Subcutaneous adipose tissue (tissue), 4 donors: ENCODE data around the gene CDKN1A. TPM values are rescaled to one million over a fixed set of nuclear protein-coding genes. Genes with fewer than 3 reads are reported as not detected.

Experiments
- total RNA-seq, 4 donors: library from RNA; depleted of rRNA; stranded (reverse); fragments of >200 nt; gene quantifications; one replicate each; pipeline ENCODE4 v1.1.0, GENCODE V29; 2016
- TF ChIP-seq, protein P1 (sequence below): fragments of 450-650 bp; IDR thresholded peaks from one replicate; pipeline ENCODE4 v1.5.1; 2016; ENCODE audit warnings: low read depth, mild to moderate bottlenecking, control low read depth, antibody characterized with exemption, moderate library complexity

CDKN1A gene
- 100 to 1,000 TPM in 2 of 4 donors, 10 to 100 TPM in 2; 75.7 to 120 (median 104) TPM for total RNA-seq

DNA sequence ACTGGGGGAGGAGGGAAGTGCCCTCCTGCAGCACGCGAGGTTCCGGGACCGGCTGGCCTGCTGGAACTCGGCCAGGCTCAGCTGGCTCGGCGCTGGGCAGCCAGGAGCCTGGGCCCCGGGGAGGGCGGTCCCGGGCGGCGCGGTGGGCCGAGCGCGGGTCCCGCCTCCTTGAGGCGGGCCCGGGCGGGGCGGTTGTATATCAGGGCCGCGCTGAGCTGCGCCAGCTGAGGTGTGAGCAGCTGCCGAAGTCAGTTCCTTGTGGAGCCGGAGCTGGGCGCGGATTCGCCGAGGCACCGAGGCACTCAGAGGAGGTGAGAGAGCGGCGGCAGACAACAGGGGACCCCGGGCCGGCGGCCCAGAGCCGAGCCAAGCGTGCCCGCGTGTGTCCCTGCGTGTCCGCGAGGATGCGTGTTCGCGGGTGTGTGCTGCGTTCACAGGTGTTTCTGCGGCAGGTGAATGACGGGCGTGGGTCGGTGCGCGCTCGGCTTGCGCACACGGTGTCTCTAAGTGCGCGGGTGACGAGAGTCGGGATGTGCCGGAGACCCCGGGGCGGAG, at the start of gene CDKN1A:
TSS of gene CDKN1A (plus strand) at position 227 of the 555 bp plus-strand sequence. CDS start 5,388 bp downstream, outside the sequence.
- TF ChIP-seq, protein P1, sequence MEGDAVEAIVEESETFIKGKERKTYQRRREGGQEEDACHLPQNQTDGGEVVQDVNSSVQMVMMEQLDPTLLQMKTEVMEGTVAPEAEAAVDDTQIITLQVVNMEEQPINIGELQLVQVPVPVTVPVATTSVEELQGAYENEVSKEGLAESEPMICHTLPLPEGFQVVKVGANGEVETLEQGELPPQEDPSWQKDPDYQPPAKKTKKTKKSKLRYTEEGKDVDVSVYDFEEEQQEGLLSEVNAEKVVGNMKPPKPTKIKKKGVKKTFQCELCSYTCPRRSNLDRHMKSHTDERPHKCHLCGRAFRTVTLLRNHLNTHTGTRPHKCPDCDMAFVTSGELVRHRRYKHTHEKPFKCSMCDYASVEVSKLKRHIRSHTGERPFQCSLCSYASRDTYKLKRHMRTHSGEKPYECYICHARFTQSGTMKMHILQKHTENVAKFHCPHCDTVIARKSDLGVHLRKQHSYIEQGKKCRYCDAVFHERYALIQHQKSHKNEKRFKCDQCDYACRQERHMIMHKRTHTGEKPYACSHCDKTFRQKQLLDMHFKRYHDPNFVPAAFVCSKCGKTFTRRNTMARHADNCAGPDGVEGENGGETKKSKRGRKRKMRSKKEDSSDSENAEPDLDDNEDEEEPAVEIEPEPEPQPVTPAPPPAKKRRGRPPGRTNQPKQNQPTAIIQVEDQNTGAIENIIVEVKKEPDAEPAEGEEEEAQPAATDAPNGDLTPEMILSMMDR = no peak

DNA sequence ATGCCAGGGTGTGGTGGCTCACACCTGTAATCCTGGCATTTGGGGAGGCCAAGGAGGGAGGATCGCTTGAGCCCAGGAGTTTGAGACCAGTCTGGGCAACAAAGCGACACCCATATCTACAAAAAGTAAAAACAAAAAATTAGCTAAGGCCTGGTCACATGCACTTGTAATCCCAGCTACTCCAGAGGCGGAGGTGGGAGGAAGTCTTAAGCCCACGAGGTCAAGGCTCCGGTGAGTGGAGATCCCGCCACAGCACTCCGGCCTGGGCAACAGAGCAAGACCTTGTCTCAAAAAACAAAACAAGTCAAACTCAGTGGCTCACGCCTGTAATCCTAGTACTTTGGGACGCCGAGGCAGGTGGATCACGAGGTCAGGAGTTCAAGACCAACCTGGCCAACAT, 48.7 kb upstream of the CDKN1A start:
- TF ChIP-seq, protein P1 = no peak

DNA sequence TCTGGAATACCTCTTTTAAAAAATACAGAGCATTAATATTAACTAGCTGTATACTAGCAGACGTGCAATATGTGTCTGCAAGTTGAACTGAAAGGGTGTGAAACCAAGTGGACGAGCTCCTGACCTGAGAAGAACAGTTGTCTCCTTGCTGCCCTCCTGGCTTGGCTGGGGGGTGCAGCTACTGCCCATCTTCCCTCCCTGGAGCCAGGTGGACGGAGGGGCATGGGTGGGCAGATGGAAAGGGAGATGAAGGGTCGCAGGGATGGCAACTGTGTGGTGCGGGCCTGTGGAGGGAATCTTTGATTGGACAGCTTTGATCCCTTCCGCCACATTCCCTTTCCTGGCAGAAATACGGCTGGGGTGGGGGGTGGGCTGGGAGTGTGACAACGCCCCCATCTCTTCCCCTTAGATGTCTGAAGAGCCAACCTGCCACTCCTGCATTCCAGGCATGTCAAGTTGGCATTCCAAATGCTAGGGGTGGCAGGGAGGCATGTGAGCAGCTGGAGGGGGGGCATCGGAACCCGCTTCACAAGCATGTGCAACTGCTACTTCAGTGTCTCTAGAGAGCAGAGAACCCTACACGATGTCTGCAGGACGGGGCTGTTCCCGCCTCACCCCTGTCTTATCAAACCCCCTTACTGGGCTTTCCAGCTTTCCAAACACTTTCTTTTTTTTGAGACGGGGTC, 47.0 kb upstream of the CDKN1A start:
- TF ChIP-seq, protein P1 = no peak

- TF ChIP-seq, protein P1 = no peak
Measured at GRCh38 chr6:36633370-36633769, 45.1 kb upstream of the CDKN1A start.

DNA sequence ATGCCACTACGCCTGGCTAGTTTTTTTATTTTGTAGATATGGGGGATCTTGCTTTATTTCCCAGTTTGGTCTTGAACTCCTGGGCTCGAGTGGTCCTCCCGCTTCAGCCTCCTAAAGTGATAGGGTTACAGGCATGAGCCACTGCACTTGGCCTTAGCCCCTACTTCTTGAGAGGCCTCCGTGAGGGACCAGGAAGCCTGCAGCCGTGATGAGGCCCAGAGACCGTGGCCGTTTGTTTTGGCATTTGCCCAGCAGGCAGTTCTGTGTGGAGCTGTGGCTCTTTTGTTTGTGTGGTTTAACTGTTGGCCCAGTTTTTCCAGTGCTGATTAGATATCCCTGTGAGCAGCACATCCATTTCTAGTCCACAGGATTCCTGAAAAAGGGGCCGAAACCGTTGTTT, 44.6 kb upstream of the CDKN1A start:
- TF ChIP-seq, protein P1 = no peak

DNA sequence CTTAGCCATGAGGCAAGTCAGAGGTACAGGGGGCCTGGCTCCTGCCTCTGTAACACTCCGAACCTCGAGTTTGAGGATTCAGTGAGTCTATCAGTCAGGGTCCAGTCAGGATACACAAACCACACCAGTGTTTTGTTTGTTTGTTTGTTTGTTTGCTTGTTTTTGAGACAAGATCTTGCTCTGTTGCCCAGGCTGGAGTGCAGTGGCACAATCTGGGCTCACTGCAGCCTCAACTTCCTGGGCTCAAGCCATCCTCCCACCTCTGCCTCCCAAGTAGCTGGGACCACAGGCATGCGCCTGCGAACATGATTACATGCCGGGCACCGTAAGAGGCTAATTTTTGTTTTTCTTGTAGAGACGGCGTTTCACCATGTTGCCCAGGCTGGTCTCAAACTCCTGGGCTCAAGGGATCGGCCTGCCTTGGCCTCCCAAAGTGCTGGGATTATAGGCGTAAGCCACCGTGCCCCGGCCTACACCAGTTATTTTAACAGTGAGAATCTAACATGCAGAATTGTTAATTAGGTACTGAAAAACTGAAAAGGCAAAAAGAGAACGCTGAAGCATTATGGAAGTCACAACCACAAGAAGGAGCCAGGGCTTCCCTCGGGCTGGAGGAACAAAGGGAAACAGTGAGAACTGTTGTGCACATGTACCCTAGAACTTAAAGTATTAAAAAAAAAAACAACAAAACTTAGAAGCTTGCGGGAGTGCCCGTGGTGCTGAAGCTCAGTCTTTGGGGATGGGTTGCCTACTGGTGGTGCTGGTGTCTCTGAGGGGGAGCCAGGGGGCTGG, 44.0 kb upstream of the CDKN1A start:
- TF ChIP-seq, protein P1 = no peak

DNA sequence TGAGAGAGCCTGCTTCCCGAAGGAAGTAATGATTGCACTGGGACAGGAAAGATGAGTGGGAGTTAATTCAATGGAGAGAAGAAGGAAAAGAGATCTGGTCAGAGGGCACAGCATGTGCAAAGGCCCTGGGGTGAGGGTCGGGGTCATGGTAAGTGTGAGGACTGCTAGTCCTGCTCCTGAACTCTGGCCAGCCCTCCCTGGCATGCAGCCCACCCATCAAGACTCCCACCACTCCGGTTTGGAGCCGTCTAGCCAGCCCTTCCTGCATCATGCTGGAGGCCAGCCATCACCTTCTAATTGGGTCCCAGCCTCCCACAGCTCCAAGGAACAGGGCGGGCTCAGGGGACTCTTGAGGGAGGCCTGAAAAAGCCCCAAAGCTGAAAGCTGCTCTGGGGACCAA, 42.2 kb upstream of the CDKN1A start:
- TF ChIP-seq, protein P1 = no peak
